GM12891 (cell line): ENCODE data around the gene NSD1.

ENCODE experiments used
- DNase-seq: peaks from one replicate; pipeline ENCODE4 v3.0.0; 2011; ENCODE audit warnings: low spot score; ENCODE audit not compliant: insufficient read length
- FAIRE-seq: peaks from 2 replicates; lab custom pipeline; 2011; peaks lifted over from hg19 to GRCh38; lab: Jason Lieb, UNC
- PAX5 ChIP-seq: IDR thresholded peaks from 2 replicates; pipeline ENCODE4 v1.6.1; 2011; ENCODE audit warnings: low read length, moderate library complexity, mild to moderate bottlenecking; ENCODE audit not compliant: insufficient read depth, severe bottlenecking
- POLR2A ChIP-seq: IDR thresholded peaks from 2 replicates; pipeline ENCODE4 v1.6.1; 2011; ENCODE audit warnings: low read depth, low read length, control low read depth
- POLR2AphosphoS5 ChIP-seq: IDR thresholded peaks from 2 replicates; pipeline ENCODE4 v1.6.1; 2011; ENCODE audit warnings: low read depth, low read length, control low read depth
- POU2F2 ChIP-seq: IDR thresholded peaks from 2 replicates; pipeline ENCODE4 v1.6.1; 2011; ENCODE audit warnings: low read depth, mild to moderate bottlenecking, control low read depth, low read length, moderate library complexity
- SPI1 ChIP-seq: IDR thresholded peaks from 2 replicates; pipeline ENCODE4 v1.6.1; 2011; ENCODE audit warnings: low read depth, low read length, control low read depth
- TAF1 ChIP-seq: IDR thresholded peaks from 2 replicates; pipeline ENCODE4 v1.6.1; 2011; ENCODE audit warnings: low read depth, low read length, control low read depth

NSD1 gene

DNA sequence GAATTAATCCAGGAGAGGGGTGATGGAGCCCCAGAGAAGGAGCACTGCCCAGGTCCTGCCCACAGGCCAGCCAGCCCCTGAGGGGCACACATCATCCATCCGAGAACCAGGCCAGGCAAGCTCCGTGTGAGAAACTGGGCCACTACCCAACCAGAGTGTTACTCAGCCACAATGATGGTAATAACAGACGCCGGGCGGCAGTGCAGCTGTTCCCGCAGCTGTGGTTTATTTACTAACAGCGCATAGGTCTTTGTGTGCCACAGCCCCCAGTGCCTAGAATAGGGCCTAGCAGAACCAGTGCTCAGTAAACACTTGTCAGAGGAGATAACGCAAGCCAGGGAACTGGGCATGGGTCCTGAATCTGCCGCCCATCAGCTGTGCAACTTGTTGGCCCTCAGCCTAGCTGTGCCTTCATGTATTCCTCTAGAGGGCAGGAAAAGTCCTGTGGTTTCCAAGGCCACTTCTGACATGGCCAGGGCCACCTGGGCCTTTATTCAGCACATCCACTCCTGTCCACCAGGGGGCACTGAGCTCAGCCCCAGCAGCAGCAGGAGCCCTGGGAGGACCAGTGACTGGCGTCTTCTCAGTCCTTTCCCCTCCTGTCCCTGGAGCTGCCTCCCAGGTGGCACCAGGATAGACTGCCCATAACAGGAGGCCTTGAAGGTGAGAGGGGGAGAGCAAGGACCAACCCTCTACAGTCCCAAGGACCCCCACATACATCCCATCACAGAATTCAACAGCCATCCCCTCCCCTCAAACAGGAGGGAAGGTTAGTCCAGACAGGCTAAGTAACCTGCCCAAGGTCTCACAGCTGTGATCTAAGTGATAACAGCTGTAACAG is 176.0 kb downstream of the NSD1 start:
- peak; percentile 88 for FAIRE-seq
- no peak for TF ChIP-seq POU2F2
- no peak for TF ChIP-seq TAF1
- TF ChIP-seq SPI1 = no peak
- TF ChIP-seq PAX5 = no peak
- no peak for TF ChIP-seq POLR2A
- TF ChIP-seq POLR2AphosphoS5 = no peak
- DNase-seq = no peak

DNA sequence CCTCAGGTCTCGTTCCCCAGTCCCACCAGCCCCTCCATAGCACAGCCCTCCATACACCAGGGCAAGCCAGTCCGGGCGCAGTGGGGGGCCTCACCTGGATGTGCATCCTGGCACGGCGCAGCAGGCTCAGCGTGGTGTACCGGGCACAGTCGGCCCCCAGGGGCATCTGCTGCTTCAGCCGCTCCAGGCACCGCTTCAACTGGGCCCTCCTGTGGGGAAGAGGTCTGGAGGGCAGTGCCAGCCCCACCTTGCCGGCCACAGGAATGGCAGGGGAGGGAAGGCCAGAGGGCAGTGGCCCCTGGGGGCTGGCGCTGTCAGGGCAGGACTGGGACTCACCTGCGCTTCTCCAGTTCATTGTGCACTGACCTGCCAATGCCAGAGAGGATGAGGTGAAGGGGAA is 176.8 kb downstream of the NSD1 start:
- TF ChIP-seq TAF1 = no peak
- TF ChIP-seq POLR2AphosphoS5 = no peak
- TF ChIP-seq PAX5 = no peak
- FAIRE-seq (no peak), DNase-seq (no peak)

DNA sequence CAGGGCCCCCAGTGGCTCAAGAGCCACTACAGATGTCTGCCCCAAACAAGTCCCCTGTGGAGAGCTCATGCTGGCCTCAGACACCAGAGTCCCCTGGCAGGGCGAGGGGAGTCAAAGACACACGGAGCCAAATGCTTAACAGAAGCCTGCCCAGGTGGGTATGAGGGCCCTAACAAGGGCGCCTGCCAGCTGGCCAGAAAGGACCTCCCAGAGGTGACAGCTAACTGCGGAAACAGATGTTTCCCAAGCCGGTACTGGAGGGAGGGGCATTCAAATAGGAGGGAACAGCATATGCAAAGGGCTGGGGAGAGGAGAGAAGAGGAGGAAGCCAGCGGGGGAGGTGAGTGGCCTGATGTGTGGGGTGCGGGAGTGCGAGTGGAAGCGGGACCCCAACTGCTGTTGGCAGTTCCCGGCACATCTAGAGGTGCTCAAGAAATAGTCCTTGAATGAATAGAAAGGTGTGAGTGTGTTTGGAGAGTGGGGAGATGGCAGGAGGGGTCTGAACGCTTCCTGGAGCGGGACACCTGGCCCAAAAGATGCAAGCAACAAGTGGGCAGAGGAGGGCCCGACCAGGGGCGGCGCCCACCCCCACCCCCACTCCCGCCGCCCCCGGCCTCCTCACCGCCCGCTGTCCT is 177.3 kb downstream of the NSD1 start:
- FAIRE-seq (peak; percentile 82), DNase-seq (no peak)
- TF ChIP-seq PAX5 (no peak), POU2F2 (peak; percentile 93; the same call in 1 of the 2 replicates)

DNA sequence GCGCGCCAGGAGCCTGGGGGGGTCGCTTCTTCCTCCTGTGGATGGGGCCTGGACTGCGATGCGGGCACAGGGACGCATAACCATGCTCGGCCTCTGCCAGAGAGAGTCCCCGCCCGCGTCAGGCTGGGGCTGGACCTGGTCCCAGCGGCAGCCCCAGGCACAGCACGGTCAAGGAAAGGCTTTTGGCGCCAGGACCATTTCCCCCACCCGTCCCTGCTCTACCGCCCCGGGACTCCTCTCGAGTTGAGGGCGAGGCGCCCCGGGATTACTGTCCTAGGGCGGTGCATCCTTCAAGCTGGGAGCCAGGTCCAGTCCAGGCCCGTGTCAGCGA is 177.8 kb downstream of the NSD1 start:
- no peak for DNase-seq
- peak; percentile 26 for FAIRE-seq
- TF ChIP-seq POLR2A = no peak
- TF ChIP-seq TAF1 = no peak
- TF ChIP-seq SPI1 = no peak
- TF ChIP-seq POU2F2 = no peak
- no peak for TF ChIP-seq PAX5
- TF ChIP-seq POLR2AphosphoS5 = no peak

GRCh38 chr5:177311723-177312648 is 178.4 kb downstream of the NSD1 start, which contains the start of gene MXD3:
Gene MXD3, minus strand, starts transcription at chr5:177311898. Its CDS starts 68 bp downstream, at chr5:177311830.
- FAIRE-seq (no peak), DNase-seq (peak; percentile 93)
- no peak for TF ChIP-seq TAF1
- TF ChIP-seq SPI1 = no peak
- 0 out of 2 replicates have a peak, but pooled peaks have one; percentile 11 for TF ChIP-seq POLR2A
- no peak for TF ChIP-seq POU2F2
- TF ChIP-seq POLR2AphosphoS5 = no peak; the same call in 1 of the 2 replicates
- no peak for TF ChIP-seq PAX5

- peak; percentile 95 for FAIRE-seq
- TF ChIP-seq SPI1 (no peak), POU2F2 (no peak), POLR2A (no peak), PAX5 (no peak), TAF1 (no peak), POLR2AphosphoS5 (no peak)
- DNase-seq = no peak
These were observed 179.1 kb downstream of the NSD1 start for GRCh38 chr5:177312649-177313181.

DNA sequence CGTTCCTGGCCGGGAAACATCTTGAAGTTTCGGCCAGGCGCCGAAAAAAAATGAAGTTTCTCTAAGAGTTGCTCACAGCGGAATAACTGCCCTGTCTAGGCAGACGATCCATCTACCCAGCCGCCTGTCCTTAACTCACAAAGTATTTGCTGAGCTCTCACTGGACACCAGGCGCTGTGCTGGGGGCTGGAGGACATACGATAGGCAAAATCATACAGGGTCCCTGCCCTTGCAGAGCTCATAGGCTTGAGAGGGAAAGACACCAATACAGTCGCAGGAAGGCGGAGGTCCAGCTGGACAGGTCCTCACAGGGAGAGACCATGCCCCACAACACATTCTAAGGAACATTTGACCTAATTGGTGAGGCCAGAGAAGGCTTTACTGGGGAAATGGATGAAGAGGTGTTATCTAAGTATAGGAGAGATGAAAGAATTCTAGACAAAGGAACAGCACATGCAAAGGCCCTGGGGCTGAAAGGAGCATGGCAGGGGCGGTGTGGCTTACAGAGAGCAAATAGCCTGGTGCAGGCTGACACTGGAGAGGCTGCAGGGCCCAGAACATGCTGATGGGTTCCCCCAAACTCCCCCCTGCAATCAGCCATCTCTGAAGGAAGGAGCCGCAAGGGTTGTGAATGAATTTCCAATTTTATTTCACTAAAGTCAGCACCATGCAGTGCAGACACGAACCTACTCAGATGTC is 180.1 kb downstream of the NSD1 start:
- FAIRE-seq = no peak
- TF ChIP-seq TAF1 (no peak), SPI1 (no peak), POLR2AphosphoS5 (no peak), POU2F2 (no peak), PAX5 (no peak), POLR2A (no peak)
- DNase-seq = no peak

- FAIRE-seq = no peak
- TF ChIP-seq PAX5 = no peak
- no peak for TF ChIP-seq POLR2AphosphoS5
- TF ChIP-seq SPI1 = no peak
- TF ChIP-seq POU2F2 = no peak
- TF ChIP-seq POLR2A = no peak
- no peak for TF ChIP-seq TAF1
- DNase-seq = no peak
These were observed 181.1 kb downstream of the NSD1 start for GRCh38 chr5:177314376-177315342.
